HG03039 (cell line): Measurements from ENCODE around the gene PSME2.
A peak's percentile ranks its signal among the peaks of the same experiment; 100 is the strongest.

Experiments used
- ATAC-seq: cut with Tn5 transposase; IDR thresholded peaks from one replicate; pipeline ENCODE4 v1.9.1; 2021; ENCODE audit warnings: mild to moderate bottlenecking, moderate library complexity; ENCODE audit not compliant: unreplicated experiment

The PSME2 gene, protein sequence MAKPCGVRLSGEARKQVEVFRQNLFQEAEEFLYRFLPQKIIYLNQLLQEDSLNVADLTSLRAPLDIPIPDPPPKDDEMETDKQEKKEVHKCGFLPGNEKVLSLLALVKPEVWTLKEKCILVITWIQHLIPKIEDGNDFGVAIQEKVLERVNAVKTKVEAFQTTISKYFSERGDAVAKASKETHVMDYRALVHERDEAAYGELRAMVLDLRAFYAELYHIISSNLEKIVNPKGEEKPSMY

DNA sequence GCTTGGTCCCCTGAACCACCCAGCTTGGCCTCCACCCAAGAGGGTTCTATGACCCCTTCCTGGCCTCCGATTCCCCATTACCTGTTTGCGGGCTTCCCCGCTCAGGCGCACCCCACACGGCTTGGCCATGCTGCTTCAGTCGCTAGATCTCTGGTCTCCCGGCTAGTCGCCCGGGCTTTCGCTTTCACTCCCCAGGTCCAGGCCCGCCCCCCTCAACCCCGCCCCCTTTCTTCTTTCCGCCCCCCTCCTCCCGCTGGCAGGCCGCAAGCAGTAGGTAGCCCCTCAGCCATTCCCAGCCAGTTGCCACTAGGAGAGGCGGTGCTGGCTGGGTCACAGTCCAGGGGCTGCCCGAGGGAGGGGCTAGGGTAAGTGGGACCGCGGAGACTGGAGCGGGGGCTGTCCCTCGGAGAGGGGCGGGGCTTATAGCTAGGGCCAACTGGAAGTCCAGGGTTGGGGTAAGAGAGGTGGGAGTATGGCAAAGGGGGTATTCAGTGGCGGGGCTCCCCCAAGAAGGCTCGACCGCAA, at the start of gene PSME2:
Gene PSME2 (minus strand): TSS at position 158 of the 525 bp plus-strand sequence. CDS start 29 bp downstream, at position 129.
- ATAC-seq, result peak; percentile 51

GRCh38 chr14:24195186-24196070, 49.0 kb upstream of the PSME2 start, which contains the start of gene TM9SF1:
TSS of gene TM9SF1 (minus strand) at chr14:24195441. CDS start at chr14:24195019, 422 bp downstream.
- ATAC-seq, result peak; percentile 79

DNA sequence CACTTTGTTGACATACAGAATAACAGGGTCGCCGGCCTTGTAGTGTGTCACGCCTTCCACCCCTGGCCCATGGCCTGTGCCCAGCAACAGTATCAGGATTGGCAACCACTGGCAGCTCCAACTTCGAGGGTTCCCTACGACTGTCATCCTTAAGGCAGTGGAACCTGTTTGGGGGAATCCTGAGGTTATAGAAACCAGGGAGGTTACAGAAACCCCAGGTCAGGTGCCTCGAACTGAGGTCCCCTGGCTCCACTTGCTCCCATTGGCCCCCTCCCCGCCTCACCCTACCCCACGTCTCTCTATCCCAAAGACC, 48.4 kb upstream of the PSME2 start:
- no peak for ATAC-seq

DNA sequence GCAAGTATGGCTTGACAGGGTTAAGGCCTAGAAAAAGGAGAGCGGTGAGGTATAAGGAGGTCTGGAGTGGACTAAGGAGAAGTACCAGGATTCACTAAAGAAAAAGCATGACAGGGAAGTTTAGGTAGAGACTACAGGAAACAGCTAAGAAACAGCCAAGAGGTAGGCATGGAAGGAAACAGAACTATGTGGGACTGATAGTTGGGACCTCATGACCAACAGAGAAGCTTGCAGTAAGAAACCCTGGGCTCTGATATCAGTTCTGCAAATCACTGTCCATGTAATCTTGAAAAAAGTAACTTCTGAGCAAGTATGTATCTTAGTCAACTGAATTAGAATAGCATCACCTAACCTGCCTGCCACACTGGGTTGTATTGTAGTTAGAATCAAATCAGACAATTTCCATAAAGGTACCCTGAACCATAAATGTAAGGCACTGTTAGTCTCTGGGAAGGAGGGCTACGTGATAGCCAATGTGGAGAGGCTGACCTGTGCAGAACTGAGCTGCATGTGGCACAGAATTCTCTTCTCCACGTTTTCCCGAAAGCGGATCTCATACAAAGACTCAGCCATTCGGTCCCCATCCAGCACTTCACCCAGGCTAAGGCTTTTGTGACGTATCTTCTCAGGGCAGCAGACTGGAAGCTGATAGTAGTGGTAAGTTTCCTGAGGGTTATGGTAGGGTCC, 47.9 kb upstream of the PSME2 start:
- ATAC-seq, result no peak

DNA sequence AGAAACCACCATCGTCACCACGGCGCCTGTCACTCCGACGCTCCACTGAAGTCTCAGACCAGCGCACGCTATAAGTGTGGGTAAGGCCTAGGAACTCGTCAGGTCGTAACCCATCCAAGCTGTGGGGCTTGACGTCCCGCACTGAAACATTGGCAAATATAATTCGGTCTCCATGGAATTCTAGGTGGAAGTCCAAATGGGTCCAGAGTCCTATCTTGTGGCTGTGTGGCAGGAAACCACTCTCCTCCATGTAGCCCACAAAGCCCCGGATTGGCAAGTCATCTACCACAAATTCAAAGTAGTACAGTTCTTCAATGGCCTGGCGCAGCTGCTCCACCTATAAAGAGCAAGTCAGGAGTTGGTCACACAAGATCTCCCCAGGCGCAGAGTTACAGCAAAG, 46.5 kb upstream of the PSME2 start:
- no peak for ATAC-seq

GRCh38 chr14:24190416-24190815, 44.0 kb upstream of the PSME2 start:
- no peak for ATAC-seq

DNA sequence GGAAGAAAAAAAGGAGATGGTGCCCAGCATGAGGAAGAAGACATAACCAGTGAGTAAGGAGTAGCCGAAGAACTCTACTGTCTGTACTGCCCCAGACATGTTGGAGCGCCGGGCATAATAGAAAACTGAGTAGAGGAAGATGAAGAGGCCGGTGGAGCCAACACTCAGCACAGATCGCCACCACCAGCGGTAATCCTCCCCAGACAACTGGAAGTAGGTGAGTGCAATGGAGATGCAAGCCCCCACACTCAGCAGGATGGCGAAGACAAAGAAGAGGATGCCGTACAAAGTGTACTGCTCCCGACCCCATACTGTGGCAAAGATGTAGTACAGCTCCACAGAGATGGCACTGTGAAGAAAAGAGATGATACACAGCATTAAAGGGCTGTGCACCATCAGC, 43.0 kb upstream of the PSME2 start:
- no peak for ATAC-seq

GRCh38 chr14:24189059-24189375, 42.6 kb upstream of the PSME2 start:
- ATAC-seq, result no peak

DNA sequence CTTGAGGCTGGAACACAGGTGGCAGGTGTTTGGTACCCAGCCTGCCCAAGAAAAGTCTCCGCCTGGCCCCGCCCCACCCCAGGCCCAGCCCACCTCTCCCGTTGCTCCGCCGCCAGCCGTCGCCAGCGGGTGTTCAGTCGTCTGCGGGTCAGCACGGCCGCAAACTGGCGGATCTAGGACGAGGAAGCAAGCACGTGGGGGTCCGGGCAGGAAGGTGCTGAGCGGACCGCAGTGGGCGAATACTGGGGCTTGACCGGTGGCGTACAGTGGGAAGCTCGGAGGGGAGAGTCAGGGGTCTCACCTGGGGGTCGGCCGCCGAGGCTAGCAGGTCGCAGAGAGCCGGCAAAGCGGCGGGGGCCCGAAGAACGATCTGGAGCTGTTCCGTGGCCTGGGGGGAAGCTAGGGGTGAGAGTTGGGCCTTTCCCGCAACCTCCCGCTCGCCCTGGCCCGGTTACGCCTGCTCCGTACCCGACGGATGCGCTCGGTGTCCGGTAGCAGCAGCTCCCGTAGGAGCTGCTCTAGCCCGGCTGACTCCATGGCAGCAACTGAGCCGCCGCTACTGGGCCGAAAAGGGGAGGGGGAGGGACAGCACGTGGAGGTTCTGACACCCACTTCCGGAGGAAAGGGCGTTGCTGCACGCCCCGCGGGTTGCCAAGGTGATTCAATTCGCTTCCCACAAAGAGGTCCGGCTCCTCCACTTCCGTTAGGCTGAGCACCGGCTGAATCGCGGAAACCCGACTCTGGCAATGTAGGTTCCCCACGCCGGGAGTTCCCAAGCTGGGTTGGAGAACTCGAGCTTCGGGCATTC, 42.0 kb upstream of the PSME2 start, which contains the start of gene IPO4:
Gene IPO4 (minus strand): TSS at position 566 of the 808 bp plus-strand sequence. CDS start 29 bp downstream, at position 537.
- peak; percentile 80 for ATAC-seq

- ATAC-seq, result no peak
These were observed 41.1 kb upstream of the PSME2 start for GRCh38 chr14:24187539-24187915.

- no peak for ATAC-seq
These were observed 40.6 kb upstream of the PSME2 start for GRCh38 chr14:24186831-24187538.

- ATAC-seq, result no peak
These were observed 39.3 kb upstream of the PSME2 start for GRCh38 chr14:24185741-24186140.

DNA sequence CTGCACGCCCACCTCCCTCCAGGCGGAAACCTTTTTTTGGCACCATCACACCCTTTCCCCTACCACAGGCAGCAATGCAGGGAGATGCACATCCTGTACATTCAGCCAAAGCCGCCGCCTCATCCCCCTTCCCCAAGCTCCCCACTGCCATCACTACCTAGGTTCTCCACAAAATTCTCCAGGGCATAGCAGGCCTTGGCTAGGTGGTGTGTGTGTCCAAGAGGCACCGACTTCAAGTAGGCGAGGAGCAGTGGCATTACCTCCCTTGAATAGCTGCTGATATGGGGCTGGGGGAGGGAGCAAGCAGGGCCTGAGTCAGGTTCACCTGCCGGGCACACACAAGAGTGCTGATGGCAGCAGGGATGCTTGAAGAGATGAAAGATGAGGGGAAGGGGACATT, 38.6 kb upstream of the PSME2 start:
- no peak for ATAC-seq

- ATAC-seq, result no peak
These were observed 37.9 kb upstream of the PSME2 start for GRCh38 chr14:24184104-24184970.

GRCh38 chr14:24183014-24183481, 36.6 kb upstream of the PSME2 start:
- no peak for ATAC-seq

- ATAC-seq, result no peak
These were observed 35.9 kb upstream of the PSME2 start for GRCh38 chr14:24182110-24182882.

DNA sequence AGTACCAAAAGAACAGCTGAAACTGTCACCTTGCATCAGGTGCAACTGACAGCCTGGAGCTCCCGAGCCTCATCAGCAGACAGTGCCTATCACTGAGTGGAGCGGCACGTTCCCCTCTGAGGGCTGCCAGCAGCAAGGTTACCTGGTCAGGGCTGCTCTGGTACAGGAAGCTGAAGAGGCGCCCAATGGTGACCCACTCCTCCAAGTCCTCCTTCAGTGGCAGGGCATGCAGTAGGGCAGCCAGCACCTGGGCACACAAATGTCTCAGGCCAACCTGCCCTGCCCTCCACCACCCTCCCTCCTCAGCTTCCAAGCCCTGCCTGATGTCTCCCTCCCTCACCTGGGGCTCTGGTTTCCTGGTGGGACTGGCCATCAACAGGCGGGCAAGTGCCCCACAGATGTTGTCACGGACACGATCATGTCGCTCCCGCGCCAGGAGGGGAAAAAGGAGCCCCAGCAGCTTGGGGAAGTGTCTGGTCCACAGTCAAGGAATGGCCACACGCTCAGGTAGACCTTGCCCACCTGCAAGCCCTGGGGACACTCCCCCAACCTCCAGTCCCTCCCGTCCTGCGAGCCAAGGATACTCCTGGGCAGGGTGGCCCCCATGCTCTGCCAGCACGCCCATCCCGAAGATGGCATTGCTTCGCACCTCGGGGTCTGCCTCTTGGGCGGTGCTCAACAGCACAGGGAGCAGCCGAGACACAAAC, 35.1 kb upstream of the PSME2 start:
- no peak for ATAC-seq
